DMS79 (cell line): ENCODE results near the gene CD47.

ENCODE experiments used
- DNase-seq: peaks from one replicate; lab custom pipeline; 2025; lab: John Stamatoyannopoulos, UW

The CD47 gene

DNA sequence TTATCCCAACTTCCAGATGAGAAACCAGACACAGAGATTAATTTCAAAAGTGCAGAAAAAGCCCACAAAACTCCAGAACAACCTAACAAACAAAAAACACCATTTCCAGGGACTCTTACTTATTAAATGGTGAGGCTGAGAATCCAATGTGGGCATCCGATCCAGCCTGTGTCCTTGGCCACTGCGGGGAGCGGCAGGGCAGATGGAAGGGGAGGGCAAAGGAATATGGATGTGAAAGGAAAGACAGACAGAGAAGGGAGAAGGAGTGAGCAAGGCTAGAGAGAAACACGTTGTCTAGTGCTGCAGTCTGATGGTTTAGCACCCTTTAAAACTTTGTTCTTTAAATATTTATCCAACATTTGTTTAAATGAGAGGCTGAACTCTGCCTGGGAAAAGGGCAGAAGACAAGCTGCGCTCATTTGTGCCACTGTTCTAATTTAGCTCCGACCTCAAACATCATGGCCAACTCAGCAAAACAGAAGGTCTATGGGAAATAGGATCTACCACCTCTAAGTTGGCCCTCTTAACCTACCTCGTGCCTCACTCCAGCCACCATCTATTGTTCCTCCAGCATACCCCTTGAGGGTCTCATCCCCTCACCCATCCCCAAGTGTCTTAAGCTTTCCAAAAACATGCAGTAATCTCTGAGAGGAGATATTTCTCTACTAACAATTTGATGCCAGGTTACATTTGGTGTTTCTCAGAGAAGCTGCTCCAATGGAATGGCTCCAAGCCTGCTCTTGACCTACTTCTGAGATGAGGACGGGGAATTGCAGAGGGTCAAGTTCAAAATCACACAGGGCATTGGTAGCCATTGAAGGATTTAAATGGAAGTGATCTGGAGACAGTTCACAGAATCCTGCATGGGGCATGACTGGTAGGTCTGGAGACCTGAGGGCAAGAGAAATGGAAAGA, 77.4 kb downstream of the CD47 start:
- DNase-seq = no peak

DNA sequence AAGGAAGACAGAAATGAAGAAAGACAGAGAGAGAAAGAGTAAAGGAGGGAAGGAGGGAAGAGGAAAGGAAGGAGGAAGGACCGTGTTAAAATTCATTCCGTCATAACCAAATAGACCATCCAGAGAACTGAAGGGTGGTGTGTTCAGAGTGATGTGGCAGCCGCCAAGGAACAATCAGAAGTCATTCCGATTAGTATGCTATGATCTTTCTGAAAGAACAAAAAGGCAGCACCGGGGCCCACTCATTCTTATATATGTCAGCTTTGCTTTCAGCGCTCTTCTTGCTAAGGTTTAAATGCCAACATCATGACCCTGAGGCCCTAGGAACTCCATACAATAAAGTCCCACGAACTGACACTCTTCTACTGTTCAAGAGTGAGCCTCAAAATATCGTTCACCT, 78.5 kb downstream of the CD47 start:
- DNase-seq = no peak

DNA sequence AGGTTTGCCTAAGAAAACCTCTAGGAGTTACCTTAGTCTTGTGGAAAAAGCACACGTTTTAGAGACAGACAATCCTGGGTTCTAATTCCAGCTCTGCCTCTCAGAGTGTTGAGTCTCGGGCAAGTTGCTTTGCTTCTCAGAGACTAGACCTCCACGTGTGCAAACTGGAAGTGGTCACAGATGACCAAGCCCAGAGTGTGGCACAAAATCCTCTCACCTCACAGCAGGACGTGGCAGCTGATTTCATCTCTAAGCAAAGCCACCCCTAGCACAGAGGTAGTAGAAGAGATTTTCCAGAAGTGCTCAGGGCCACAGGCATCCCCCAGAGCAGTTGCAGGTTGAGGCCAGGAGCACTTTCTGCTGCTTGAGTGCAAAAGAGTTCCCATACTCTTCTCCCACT, 79.2 kb downstream of the CD47 start:
- DNase-seq = no peak

DNA sequence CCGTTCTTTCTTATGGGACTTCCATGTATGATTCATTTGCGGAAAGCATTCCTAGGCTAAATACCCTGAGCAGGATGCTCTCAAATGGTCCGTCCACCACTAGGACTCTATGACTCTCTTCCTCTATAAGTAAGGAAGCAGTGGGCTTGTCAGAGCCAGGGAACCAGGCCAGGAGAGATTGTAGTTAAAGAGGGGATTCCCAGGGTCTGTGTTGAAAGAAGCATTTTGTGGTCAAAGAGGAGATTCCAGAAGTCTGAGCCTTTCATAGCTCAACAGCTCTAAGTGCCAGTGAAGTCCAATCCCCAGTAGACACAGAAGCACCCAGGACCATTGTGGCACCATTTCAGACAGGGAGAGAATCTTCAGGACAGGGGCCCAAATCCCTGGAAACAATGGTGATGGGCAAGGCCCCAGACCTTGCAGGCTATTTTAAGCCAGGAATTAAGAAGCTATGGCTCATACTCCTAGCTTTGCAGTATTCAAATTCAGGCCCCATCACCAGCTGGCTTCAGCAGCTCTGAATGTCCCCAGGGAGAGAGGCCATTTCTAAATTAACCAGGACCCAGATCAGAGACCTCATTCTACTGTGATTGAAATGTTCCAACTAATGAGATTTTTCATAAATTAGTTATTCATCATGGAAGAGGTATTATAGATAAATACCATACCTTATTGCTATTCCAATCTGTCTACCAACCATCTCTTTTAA, 81.7 kb downstream of the CD47 start:
- DNase-seq = no peak

DNA sequence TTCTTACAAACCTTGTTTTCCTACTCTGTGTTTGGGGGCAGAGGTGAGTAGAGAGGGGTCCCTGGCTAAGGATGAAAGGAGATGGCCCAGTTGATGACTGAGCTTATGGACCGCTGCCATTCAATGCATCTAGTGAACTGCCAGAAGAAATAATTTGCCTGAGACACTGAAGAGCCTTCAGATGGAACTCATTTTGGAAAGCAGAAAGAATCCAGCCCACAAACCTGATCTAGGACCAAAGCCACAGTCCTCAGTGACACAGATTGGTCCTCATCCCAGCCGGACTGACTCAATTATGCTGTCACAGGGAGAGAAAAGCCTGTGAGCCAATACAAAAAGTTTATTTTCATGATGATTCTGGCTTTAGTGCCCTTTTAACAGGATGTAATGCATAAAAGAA, 82.7 kb downstream of the CD47 start:
- no peak for DNase-seq

DNA sequence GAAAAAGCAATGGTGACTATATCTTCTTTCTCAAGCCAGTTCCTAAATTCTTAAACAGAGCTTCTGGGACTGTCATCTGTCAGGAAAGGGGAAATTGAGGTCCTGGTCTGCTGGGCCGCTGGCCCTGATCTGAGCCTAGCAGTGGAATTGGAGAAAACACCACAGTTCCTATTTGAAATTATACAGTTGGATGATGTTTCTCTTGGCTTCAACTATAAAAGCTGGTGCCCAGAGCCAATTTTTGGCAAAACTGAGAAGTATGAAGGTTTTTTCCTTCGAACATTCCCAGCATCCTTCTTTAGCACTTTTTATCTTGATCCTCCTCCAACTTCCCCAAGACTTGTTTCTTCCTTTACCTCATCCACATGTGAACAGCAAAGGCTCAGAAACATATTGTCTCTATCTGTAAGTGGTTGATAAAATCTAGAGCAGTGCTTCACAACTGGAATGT, 83.9 kb downstream of the CD47 start:
- no peak for DNase-seq

DNA sequence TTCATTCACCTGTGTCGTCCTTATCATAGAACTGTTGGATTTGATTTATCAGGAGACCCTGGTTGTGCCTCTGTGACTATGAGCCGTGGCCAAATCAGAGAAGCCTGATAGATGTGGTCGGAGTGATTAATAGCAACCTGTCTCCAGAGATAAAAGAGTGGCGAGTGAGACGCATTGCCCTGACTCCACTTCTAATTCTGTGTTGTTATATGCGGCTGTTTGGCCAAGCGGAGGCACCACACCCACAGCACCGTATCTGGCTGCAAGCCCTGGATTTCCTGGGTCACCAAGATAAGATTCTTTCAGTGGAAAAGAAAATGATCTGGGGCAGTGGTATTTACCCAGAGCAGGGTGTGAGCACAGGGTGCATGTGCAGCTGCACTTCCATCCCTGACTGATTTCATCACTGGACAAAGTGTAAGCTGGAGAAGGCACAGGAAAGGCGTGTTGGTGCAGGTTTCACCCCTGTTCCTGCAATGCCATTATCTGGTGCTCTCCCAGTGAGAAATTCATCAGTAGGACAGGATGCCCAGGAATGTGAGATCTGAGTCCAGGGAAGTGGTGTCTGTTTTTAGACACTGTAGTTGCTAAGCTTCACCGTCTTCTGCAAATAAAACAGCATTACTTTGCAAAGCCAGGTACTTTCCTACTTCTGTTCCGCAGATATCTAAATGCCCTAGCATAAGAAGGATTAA, 84.6 kb downstream of the CD47 start:
- no peak for DNase-seq

DNA sequence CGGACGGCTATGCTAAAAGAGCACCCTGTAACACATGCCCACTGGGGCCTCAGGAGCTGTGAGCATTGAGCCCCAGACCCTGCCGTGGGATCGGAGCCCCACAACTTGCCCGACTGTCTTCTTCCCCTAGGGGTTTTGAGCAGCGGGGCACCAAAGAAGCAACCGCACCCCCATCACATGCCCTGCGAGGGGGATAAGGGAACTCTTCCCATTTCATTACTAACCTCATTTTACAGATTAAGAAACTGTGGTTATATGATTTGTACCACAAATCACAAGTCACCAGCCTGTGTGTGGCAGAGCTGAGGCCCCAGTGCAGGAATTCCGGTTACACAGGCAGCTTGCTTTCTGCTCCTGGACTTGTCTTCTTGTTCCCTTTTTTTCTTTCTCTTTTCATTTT, 86.2 kb downstream of the CD47 start:
- DNase-seq = no peak

DNA sequence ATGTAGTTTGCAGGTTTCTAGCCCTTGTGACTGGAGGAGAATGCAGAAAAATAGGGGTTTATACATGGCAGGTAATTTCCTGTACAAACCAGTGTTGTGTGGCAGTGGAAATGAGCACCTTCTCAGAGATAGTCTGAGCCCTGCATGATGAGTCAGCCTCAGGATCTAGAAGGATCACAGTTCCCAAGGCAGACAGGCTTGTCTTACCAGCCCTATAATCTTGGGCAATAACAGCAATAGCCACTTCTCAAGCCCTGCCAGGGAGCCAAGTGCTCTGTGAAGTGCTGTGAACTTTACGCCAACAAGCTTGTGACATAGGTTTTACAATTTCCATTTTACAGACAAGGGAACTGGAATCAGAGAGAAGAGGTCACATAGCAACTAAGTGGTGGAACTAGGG, 89.4 kb downstream of the CD47 start:
- DNase-seq = no peak

DNA sequence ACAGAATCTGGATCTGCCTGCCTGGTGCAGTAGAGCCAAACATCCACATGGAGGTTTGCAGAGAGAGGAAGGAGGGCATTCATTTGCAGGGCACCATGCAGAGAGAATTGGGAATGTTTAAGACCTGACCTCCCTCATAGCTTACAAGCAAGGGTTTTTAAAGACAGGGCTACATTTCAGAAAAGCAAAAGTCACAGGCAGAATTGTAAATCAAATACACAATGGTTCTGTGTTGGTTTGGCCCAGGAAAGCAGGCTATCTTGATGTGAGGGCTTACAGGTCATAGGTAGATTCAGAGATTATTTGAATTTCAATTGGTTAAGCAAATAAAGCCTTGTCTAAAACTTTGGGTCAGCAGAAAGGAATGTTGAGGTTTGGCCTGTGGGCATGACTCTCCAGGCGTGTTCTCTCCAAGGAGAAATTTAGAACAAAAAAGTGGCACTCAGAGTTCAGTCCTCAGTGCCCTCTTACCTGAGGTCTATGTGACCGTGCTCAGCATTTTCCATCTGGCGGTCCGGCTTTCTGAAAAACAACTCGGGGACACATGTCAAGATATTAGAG, 91.5 kb downstream of the CD47 start:
- no peak for DNase-seq

DNA sequence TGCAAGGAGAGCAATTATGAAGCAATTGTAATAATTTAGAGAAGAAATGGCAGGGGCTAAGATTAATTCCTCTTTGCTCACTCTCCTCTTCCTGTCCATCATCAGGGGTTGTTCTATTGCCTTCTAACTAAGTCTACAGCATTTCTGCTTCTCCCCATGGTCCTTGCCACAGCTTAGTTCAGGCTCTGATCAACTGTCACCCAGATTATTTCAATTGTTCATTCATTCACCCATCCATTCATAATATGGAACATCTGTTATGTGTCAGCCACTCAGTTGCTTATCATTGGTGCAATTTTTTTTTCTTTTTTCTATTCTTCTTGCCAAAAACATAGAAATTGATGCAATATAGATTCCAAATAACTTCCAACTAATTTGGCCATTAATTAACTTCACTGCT, 93.2 kb downstream of the CD47 start:
- no peak for DNase-seq

DNA sequence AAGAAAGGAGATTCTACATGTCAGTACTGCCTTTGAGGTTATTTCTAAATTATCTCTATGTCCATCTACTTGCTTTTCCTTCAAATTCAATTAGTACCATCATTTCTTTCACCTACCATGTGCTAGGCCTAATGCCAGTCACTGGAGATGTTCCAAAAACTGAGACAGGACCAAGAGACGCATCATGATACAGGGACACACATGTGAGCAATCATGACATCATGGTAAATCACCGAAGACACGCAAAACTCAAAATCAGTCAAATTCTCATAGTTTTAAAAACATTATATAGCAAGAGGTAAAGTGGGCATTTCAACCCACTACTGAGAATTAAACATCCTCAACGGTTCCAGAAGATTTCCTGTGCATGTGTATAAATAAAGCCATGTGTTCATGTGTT, 95.0 kb downstream of the CD47 start:
- DNase-seq = no peak

DNA sequence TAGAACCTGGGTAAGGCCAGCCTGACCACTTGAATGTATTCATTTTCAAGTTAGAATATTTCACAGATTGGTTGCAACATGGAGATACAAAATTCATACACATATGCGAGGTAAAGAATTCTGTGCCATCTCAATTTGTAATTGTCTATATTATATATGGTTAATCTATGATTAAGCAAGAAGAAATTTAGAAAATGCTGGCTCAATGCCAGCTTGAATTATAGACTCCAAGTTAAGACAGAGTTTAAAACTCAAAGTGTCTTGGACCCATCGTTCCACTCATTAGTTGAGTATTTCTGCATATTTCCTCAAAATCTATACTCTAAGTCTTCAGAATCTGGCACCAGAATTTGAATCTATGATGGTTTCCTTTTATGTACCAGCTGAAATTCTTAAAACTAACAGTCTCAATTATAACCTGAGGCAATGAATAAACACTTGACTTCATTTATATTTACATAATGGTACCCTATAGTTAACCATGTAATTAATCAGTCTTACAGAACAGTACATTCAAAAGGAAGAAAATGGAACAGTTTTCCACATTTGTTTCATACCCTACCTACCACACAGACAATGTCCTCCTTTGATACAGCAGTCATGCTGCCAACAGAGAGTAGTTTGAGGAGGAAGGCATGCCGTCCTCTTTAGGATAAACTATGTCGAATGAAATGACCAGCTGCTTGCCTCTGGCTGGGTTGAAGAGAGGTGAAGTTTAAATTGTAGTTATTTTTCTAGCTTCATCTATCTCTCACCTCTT, 95.7 kb downstream of the CD47 start:
- DNase-seq = no peak

DNA sequence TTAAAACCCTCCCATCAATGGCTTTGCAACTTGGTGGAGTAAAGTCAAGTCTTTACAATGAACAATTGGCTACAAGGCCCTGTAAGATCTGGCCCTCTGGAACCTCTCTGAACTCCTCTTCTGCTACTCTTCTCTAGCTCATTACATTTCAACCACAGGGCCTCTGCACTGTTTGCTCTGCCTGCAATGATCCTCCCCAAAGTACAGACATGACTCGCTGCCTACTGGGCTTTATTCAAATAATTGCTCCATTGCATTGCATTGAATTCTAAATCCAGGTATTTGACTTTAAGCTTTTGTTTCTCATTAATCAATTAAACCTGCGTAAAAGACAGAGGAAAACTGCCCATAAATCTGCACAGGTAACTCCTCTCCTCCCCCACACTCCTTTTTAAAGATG, 96.7 kb downstream of the CD47 start:
- DNase-seq = no peak

DNA sequence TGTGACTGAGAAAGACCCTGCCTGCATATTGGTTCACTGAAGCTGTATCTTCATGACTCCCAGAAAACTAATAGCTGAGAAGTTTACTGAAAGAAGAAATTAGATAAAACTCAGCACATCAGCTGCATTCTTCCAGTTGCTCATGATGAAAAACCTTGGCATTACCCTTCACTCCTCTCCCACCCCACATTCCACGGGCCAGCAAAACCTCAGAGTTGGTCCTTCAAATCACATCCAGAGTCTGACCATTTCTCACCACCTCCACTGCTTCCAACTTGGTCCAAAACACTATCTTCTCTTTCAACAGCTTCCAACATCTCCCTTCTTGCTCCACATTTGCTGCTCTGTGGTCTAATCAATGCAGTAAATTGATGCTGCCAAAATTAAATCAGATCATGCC, 97.1 kb downstream of the CD47 start:
- no peak for DNase-seq
